Uterus (tissue), 4 donors: Measurements from ENCODE around the gene MICAL3. TPM values are rescaled to one million over a fixed set of nuclear protein-coding genes. Genes with fewer than 3 reads are reported as not detected.

Experiments used
- DNase-seq, 2 donors: peaks; one replicate each; pipeline ENCODE4 v3.0.0-alpha.2; 2019 to 2020
- H3K27ac ChIP-seq, 2 donors: fragments of 200-600 bp; sonication (generic); 1 replicate in 1 of 2; 2 replicates in 1 of 2; pipeline ENCODE4 v1.5.1; 2016 to 2018
- H3K27me3 ChIP-seq, 2 donors: fragments of 200-600 bp; sonication (generic); one replicate each; pipeline ENCODE4 v1.5.1; 2018 to 2019; ENCODE audit warnings: control low read depth in 1 of 2
- H3K36me3 ChIP-seq, 2 donors: fragments of 200-600 bp; sonication (generic); one replicate each; pipeline ENCODE4 v1.5.1; 2019; ENCODE audit warnings: control low read depth in 1 of 2
- H3K4me1 ChIP-seq, 2 donors: fragments of 200-600 bp; sonication (generic); one replicate each; pipeline ENCODE4 v1.5.1; 2018 to 2019; ENCODE audit warnings: control low read depth in 1 of 2
- H3K4me3 ChIP-seq, 2 donors: fragments of 200-600 bp; sonication (generic); 1 replicate in 1 of 2; 2 replicates in 1 of 2; pipeline ENCODE4 v1.5.1; 2018 to 2019; ENCODE audit warnings: mild to moderate bottlenecking in 1 of 2
- H3K9me3 ChIP-seq, 2 donors: fragments of 200-600 bp; sonication (generic); one replicate each; pipeline ENCODE4 v1.5.1; 2019; ENCODE audit warnings: control low read depth in 1 of 2
- POLR2A ChIP-seq, 2 donors: fragments of 450-650 bp; IDR thresholded peaks; one replicate each; pipeline ENCODE4 v1.6.1; 2016; ENCODE audit warnings: antibody characterized with exemption in 2 of 2, mild to moderate bottlenecking in 1 of 2, moderate library complexity in 1 of 2
- intact Hi-C: fragments of 100-400 bp; cut with DNase I; formaldehyde crosslinking; loops from one replicate; pipeline ENCODE4 v1.15.1; 2023; ENCODE audit warnings: low total_unique reads
- total RNA-seq, 4 donors: library from RNA; depleted of rRNA in 3 of 4; stranded (reverse); fragments of >200 nt in 3 of 4; gene quantifications; one replicate each; pipeline versions ENCODE4 v1.1.0 to v1.2.4, GENCODE V29; 2014 to 2023
- TF ChIP-seq, protein P1 (sequence below), 4 experiments: fragments of 200-600 bp in 2 of 4; fragments of 450-650 bp in 2 of 4; sonication (generic) in 2 of 4; IDR thresholded peaks; one replicate each; pipeline ENCODE4 v1.5.1; 2016 to 2019; ENCODE audit warnings: antibody characterized with exemption in 4 of 4, mild to moderate bottlenecking in 2 of 4, moderate library complexity in 1 of 4
- donor health status: DM: yes; HTN: yes; CAD: no.

The MICAL3 gene
- total RNA-seq, 4 donors from 2014 or later, result 13.5 to 167 (median 47.2) TPM

- intact Hi-C loops, result no loop called here
- TF ChIP-seq POLR2A (IDR thresholded peaks at IDR 0.05), result no peak
- TF ChIP-seq, protein P1, sequence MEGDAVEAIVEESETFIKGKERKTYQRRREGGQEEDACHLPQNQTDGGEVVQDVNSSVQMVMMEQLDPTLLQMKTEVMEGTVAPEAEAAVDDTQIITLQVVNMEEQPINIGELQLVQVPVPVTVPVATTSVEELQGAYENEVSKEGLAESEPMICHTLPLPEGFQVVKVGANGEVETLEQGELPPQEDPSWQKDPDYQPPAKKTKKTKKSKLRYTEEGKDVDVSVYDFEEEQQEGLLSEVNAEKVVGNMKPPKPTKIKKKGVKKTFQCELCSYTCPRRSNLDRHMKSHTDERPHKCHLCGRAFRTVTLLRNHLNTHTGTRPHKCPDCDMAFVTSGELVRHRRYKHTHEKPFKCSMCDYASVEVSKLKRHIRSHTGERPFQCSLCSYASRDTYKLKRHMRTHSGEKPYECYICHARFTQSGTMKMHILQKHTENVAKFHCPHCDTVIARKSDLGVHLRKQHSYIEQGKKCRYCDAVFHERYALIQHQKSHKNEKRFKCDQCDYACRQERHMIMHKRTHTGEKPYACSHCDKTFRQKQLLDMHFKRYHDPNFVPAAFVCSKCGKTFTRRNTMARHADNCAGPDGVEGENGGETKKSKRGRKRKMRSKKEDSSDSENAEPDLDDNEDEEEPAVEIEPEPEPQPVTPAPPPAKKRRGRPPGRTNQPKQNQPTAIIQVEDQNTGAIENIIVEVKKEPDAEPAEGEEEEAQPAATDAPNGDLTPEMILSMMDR (IDR thresholded peaks at IDR 0.05), result no peak
- Histone ChIP-seq H3K4me1 (peaks cover 4 to 10% of the 10 kb centered on the region in 2 donors), H3K36me3 (no peaks in the 10 kb centered on the region), H3K9me3 (no peaks in the 10 kb centered on the region), H3K4me3 (no peak overlapping the region), H3K27ac (peak overlapping the region; percentile 78 to 99), H3K27me3 (no peaks in the 10 kb centered on the region)
- DNase-seq, result no peak
Observed at GRCh38 chr22:18063306-18063705, 38.9 kb upstream of the MICAL3 start.

GRCh38 chr22:18062421-18062820, 38.1 kb upstream of the MICAL3 start:
- H3K4me3 ChIP-seq, result no peak overlapping the region
- no peaks in the 10 kb centered on the region for H3K9me3 ChIP-seq
- no peak for DNase-seq
- intact Hi-C loops, result no loop called here
- H3K27ac ChIP-seq, result peak overlapping the region; percentile 78 to 99
- H3K36me3 ChIP-seq, result no peaks in the 10 kb centered on the region
- TF ChIP-seq, protein P1 (IDR thresholded peaks at IDR 0.05), result no peak
- peaks cover 5 to 11% of the 10 kb centered on the region in 2 donors for H3K4me1 ChIP-seq
- H3K27me3 ChIP-seq, result no peaks in the 10 kb centered on the region

- Histone ChIP-seq H3K4me3 (no peak overlapping the region), H3K9me3 (no peaks in the 10 kb centered on the region), H3K4me1 (peaks cover 9 to 13% of the 10 kb centered on the region in 2 donors), H3K27me3 (no peaks in the 10 kb centered on the region), H3K36me3 (no peaks in the 10 kb centered on the region), H3K27ac (peak overlapping the region; percentile 78 to 99)
- intact Hi-C loops, result no loop called here
- no peak for DNase-seq
- TF ChIP-seq, protein P1 (IDR thresholded peaks at IDR 0.05), result no peak
- no peak for TF ChIP-seq POLR2A (IDR thresholded peaks at IDR 0.05)
Observed at GRCh38 chr22:18060646-18061620, 36.6 kb upstream of the MICAL3 start.

DNA sequence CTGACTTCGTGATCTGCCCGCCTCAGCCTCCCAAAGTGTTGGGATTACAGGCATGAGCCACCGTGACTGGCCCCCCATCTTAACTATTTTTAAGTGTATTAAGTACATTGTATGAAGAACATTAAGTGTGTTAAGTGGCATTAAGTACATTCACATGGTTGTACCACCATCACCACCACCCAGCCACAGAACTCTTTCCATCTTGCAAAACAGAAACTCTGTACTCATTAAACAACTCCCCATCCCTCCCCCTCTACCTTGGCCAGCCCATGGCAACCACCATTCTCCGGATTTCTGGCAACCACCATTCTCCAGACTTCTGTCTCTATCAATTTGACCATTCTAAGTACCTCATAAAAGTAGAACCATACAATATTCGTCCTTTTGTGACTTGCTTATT, 35.6 kb upstream of the MICAL3 start:
- Histone ChIP-seq H3K4me3 (no peak overlapping the region), H3K4me1 (peaks cover 9 to 13% of the 10 kb centered on the region in 2 donors), H3K27me3 (no peaks in the 10 kb centered on the region), H3K9me3 (no peaks in the 10 kb centered on the region), H3K36me3 (no peaks in the 10 kb centered on the region), H3K27ac (peak overlapping the region; percentile 90 to 99)
- DNase-seq, result no peak
- intact Hi-C loops, result no loop called here
- no peak for TF ChIP-seq POLR2A (IDR thresholded peaks at IDR 0.05)
- TF ChIP-seq, protein P1 (IDR thresholded peaks at IDR 0.05), result no peak

GRCh38 chr22:18059473-18059872, 35.1 kb upstream of the MICAL3 start:
- Histone ChIP-seq H3K27ac (peak overlapping the region; percentile 90 to 99), H3K36me3 (no peaks in the 10 kb centered on the region), H3K4me1 (peaks cover 9 to 13% of the 10 kb centered on the region in 2 donors), H3K9me3 (no peaks in the 10 kb centered on the region), H3K4me3 (no peak overlapping the region), H3K27me3 (no peaks in the 10 kb centered on the region)
- TF ChIP-seq POLR2A (IDR thresholded peaks at IDR 0.05), result no peak
- DNase-seq, result no peak
- intact Hi-C loops, result no loop called here
